GM23338 (cell line): Measurements from ENCODE around the gene PHLDB3. TPM values are rescaled to one million over a fixed set of nuclear protein-coding genes. Genes with fewer than 3 reads are reported as not detected.

Source experiments
- ATAC-seq: fragments of 200-7000 bp; cut with Tn5 transposase; 3 replicates; pipeline ENCODE4 v1.9.1; 2020
- DNase-seq: peaks from one replicate; pipeline ENCODE4 v3.0.0-alpha.2; 2015; ENCODE audit warnings: low spot score
- H2AFZ ChIP-seq: fragments of 200-600 bp; sonication (generic); 2 replicates; pipeline ENCODE4 v1.8.0; 2016; ENCODE audit warnings: antibody characterized with exemption, mild to moderate bottlenecking, moderate library complexity
- H3F3A ChIP-seq: fragments of 200-600 bp; sonication (generic); replicated peaks from 2 replicates; pipeline ENCODE4 v1.8.0; 2017; ENCODE audit warnings: antibody characterized with exemption, mixed run types, low read depth
- H3K27ac ChIP-seq: fragments of 200-600 bp; sonication (generic); 2 replicates; pipeline ENCODE4 v1.6.1; 2016; ENCODE audit warnings: low read depth
- H3K27me3 ChIP-seq: fragments of 200-600 bp; sonication (generic); 2 replicates; pipeline ENCODE4 v1.8.0; 2016; ENCODE audit warnings: mild to moderate bottlenecking, mixed run types, moderate library complexity; ENCODE audit not compliant: insufficient read depth
- H3K36me3 ChIP-seq: fragments of 200-600 bp; sonication (generic); 2 replicates; pipeline ENCODE4 v1.8.0; 2016; ENCODE audit warnings: mild to moderate bottlenecking; ENCODE audit not compliant: insufficient read depth
- H3K4me1 ChIP-seq: fragments of 200-600 bp; sonication (generic); 2 replicates; pipeline ENCODE4 v1.8.0; 2016; ENCODE audit warnings: mild to moderate bottlenecking, moderate library complexity; ENCODE audit not compliant: insufficient read depth
- H3K4me2 ChIP-seq: fragments of 200-600 bp; sonication (generic); 2 replicates; pipeline ENCODE4 v1.7.1; 2017; ENCODE audit warnings: mixed run types
- H3K4me3 ChIP-seq: fragments of 200-600 bp; sonication (generic); 2 replicates; pipeline ENCODE4 v1.6.1; 2016; ENCODE audit warnings: mixed run types
- H3K79me2 ChIP-seq: fragments of 200-600 bp; sonication (generic); replicated peaks from 2 replicates; pipeline ENCODE4 v1.8.0; 2017; ENCODE audit warnings: mild to moderate bottlenecking; ENCODE audit not compliant: insufficient read depth
- H3K9me2 ChIP-seq: fragments of 200-600 bp; sonication (generic); 2 replicates; pipeline ENCODE4 v1.8.0; 2017; ENCODE audit not compliant: insufficient read depth
- H4K20me1 ChIP-seq: fragments of 200-600 bp; sonication (generic); replicated peaks from 2 replicates; pipeline ENCODE4 v1.8.0; 2017; ENCODE audit warnings: mild to moderate bottlenecking; ENCODE audit not compliant: insufficient read depth
- H3K27ac Mint-ChIP-seq: 2 replicates; pipeline ENCODE4 v1.8.0; 2020; ENCODE audit warnings: inconsistent platforms, mild to moderate bottlenecking, moderate library complexity, mixed read lengths
- H3K27me3 Mint-ChIP-seq: 3 replicates; pipeline ENCODE4 v1.8.0; 2022; ENCODE audit warnings: low read depth, mild to moderate bottlenecking, moderate library complexity, mixed read lengths, inconsistent platforms; ENCODE audit not compliant: insufficient read depth, poor library complexity
- H3K36me3 Mint-ChIP-seq: 3 replicates; pipeline ENCODE4 v1.8.0; 2021; ENCODE audit warnings: low read depth, mild to moderate bottlenecking, inconsistent platforms, moderate library complexity, mixed read lengths
- H3K4me1 Mint-ChIP-seq: 3 replicates; pipeline ENCODE4 v1.8.0; 2020; ENCODE audit warnings: mild to moderate bottlenecking, inconsistent platforms, mixed read lengths
- H3K4me3 Mint-ChIP-seq: 3 replicates; pipeline ENCODE4 v1.8.0; 2021; ENCODE audit warnings: moderate library complexity, mild to moderate bottlenecking, inconsistent platforms, mixed read lengths
- H3K9me3 Mint-ChIP-seq: 3 replicates; pipeline ENCODE4 v1.8.0; 2020; ENCODE audit warnings: moderate library complexity, mild to moderate bottlenecking, inconsistent platforms, mixed read lengths
- CREB1 ChIP-seq: fragments of 250-450 bp; sonication (Bioruptor Pico); IDR thresholded peaks from 2 replicates; pipeline ENCODE4 v1.5.0; 2020; ENCODE audit warnings: low read depth, mild to moderate bottlenecking, moderate library complexity
- EZH2 ChIP-seq: fragments of 200-600 bp; sonication (generic); IDR thresholded peaks from one replicate; pipeline ENCODE4 v1.8.0; 2017; ENCODE audit warnings: antibody characterized with exemption, mild to moderate bottlenecking, low read depth; ENCODE audit not compliant: unreplicated experiment
- EZH2phosphoT487 ChIP-seq: fragments of 200-600 bp; sonication (generic); IDR thresholded peaks from one replicate; pipeline ENCODE4 v1.8.1; 2018; ENCODE audit warnings: antibody characterized with exemption; ENCODE audit not compliant: unreplicated experiment
- NANOG ChIP-seq: IDR thresholded peaks from 2 replicates; pipeline ENCODE4 v1.6.1; 2016; ENCODE audit warnings: antibody characterized with exemption, borderline replicate concordance
- POLR2AphosphoS5 ChIP-seq: IDR thresholded peaks from 2 replicates; pipeline ENCODE4 v1.6.1; 2016; ENCODE audit warnings: antibody characterized with exemption, low read depth
- STAT1 ChIP-seq: IDR thresholded peaks from one replicate; pipeline ENCODE4 v1.6.1; 2016; ENCODE audit warnings: antibody characterized with exemption; ENCODE audit not compliant: unreplicated experiment
- ZNF114 ChIP-seq: fragments of 250-450 bp; sonication (Bioruptor Pico); IDR thresholded peaks from 2 replicates; pipeline ENCODE4 v1.5.0; 2020; ENCODE audit warnings: mild to moderate bottlenecking, moderate library complexity
- ZNF331 ChIP-seq: fragments of 250-450 bp; sonication (Bioruptor Pico); IDR thresholded peaks from 2 replicates; pipeline ENCODE4 v1.5.0; 2020; ENCODE audit warnings: low read depth, mild to moderate bottlenecking, moderate library complexity
- polyA plus RNA-seq: library from polyadenylated mRNA; unstranded; fragments of >200 nt; fragmentation: Nextera tagmentation; extraction: Ambion mirVana; gene quantifications from 2 replicates; pipeline ENCODE4 v1.2.1, GENCODE V29; 2016
- total RNA-seq: library from RNA; depleted of rRNA; stranded (reverse); fragments of >200 nt; shearing (Covaris generic); gene quantifications from 2 replicates; pipeline ENCODE4 v1.2.3, GENCODE V29; 2014
- TF ChIP-seq, protein P1 (sequence below), 2 experiments: fragments of 200-600 bp in 1 of 2; sonication (generic) in 1 of 2; conservative IDR thresholded peaks; 2 replicates each; pipeline versions ENCODE4 v1.5.1 to v1.6.1; 2016 to 2017; ENCODE audit warnings: antibody characterized with exemption in 2 of 2, low read depth in 2 of 2, mild to moderate bottlenecking in 2 of 2, moderate library complexity in 1 of 2
- TF ChIP-seq, protein P2 (sequence below): IDR thresholded peaks from 2 replicates; pipeline ENCODE4 v1.6.1; 2016; ENCODE audit warnings: antibody characterized with exemption
- TF ChIP-seq, protein P3 (sequence below): IDR thresholded peaks from one replicate; pipeline ENCODE4 v1.6.1; 2018; ENCODE audit warnings: antibody characterized with exemption; ENCODE audit not compliant: unreplicated experiment

PHLDB3 gene
- total and polyA plus RNA-seq, 2 experiments from 2014 or later, result 6.3 to 15.4 TPM

DNA sequence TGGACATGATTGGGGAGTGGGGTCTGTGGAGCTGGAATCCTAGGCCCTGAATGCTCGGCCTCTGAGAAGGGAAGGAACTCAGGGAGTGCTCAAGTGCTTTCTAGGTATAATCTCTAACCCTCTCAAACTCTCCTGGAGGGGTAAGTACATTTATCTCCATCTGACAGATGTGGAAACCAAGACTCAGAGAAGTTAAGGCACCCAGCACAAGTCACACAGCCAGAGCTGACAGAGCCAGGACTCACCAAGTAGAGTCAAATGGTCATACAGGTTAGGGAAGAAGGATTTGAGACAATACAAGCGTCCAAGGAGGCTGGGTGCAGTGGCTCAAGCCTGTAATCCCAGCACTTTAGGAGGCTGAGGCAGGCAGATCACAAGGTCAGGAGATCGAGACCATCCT is 26.2 kb downstream of the PHLDB3 start (continued):
- TF ChIP-seq, protein P1, sequence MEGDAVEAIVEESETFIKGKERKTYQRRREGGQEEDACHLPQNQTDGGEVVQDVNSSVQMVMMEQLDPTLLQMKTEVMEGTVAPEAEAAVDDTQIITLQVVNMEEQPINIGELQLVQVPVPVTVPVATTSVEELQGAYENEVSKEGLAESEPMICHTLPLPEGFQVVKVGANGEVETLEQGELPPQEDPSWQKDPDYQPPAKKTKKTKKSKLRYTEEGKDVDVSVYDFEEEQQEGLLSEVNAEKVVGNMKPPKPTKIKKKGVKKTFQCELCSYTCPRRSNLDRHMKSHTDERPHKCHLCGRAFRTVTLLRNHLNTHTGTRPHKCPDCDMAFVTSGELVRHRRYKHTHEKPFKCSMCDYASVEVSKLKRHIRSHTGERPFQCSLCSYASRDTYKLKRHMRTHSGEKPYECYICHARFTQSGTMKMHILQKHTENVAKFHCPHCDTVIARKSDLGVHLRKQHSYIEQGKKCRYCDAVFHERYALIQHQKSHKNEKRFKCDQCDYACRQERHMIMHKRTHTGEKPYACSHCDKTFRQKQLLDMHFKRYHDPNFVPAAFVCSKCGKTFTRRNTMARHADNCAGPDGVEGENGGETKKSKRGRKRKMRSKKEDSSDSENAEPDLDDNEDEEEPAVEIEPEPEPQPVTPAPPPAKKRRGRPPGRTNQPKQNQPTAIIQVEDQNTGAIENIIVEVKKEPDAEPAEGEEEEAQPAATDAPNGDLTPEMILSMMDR (conservative IDR thresholded peaks at IDR 0.05; ENCODE audit: low read depth in 2 of 2), result no peak
- no peak for TF ChIP-seq EZH2
- no peak for TF ChIP-seq ZNF114 (CRISPR knock-in tag)
- TF ChIP-seq CREB1 (CRISPR knock-in tag), result no peak
- TF ChIP-seq, protein P2, sequence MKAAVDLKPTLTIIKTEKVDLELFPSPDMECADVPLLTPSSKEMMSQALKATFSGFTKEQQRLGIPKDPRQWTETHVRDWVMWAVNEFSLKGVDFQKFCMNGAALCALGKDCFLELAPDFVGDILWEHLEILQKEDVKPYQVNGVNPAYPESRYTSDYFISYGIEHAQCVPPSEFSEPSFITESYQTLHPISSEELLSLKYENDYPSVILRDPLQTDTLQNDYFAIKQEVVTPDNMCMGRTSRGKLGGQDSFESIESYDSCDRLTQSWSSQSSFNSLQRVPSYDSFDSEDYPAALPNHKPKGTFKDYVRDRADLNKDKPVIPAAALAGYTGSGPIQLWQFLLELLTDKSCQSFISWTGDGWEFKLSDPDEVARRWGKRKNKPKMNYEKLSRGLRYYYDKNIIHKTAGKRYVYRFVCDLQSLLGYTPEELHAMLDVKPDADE, result no peak
- no peak for TF ChIP-seq NANOG
- TF ChIP-seq POLR2AphosphoS5, result no peak

DNA sequence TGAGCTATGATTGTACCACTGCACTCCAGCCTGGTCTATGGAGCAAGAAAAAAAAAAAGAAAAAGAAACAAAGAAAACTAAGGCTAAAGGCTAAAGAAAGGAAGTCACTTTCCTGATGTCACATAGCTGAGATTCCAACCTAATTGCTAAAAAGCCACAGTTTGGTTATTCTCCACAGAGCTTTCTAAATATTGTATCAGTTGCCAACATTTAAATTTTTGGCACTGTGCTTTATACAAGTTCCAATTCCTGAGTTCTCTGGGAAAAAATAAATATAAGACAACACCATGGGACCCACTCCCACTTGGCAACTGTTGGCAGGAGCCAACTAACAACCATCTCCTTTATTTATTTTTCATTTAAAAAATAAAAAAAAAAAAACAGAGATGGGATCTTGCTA is 27.9 kb downstream of the PHLDB3 start:
- H3K27me3 ChIP-seq, result 0 out of 2 replicates have a peak, but pooled peaks cover 5% of the 10 kb centered on the region
- no peaks in the 10 kb centered on the region for H3K9me3 Mint-ChIP-seq
- no peaks in the 10 kb centered on the region for H3K9me2 ChIP-seq
- H3K4me2 ChIP-seq, result no peak overlapping the region
- no peak for TF ChIP-seq EZH2phosphoT487
- TF ChIP-seq ZNF331 (CRISPR knock-in tag), result no peak
- no peak for TF ChIP-seq EZH2
- TF ChIP-seq NANOG, result no peak
- TF ChIP-seq STAT1, result no peak
- TF ChIP-seq, protein P3, sequence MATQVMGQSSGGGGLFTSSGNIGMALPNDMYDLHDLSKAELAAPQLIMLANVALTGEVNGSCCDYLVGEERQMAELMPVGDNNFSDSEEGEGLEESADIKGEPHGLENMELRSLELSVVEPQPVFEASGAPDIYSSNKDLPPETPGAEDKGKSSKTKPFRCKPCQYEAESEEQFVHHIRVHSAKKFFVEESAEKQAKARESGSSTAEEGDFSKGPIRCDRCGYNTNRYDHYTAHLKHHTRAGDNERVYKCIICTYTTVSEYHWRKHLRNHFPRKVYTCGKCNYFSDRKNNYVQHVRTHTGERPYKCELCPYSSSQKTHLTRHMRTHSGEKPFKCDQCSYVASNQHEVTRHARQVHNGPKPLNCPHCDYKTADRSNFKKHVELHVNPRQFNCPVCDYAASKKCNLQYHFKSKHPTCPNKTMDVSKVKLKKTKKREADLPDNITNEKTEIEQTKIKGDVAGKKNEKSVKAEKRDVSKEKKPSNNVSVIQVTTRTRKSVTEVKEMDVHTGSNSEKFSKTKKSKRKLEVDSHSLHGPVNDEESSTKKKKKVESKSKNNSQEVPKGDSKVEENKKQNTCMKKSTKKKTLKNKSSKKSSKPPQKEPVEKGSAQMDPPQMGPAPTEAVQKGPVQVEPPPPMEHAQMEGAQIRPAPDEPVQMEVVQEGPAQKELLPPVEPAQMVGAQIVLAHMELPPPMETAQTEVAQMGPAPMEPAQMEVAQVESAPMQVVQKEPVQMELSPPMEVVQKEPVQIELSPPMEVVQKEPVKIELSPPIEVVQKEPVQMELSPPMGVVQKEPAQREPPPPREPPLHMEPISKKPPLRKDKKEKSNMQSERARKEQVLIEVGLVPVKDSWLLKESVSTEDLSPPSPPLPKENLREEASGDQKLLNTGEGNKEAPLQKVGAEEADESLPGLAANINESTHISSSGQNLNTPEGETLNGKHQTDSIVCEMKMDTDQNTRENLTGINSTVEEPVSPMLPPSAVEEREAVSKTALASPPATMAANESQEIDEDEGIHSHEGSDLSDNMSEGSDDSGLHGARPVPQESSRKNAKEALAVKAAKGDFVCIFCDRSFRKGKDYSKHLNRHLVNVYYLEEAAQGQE, result no peak
- TF ChIP-seq ZNF114 (CRISPR knock-in tag), result no peak
- no peak overlapping the region for H3K27ac ChIP-seq
- H4K20me1 ChIP-seq, result no peaks in the 10 kb centered on the region
- H3K4me1 Mint-ChIP-seq, result peaks cover 4% of the 10 kb centered on the region; the same call in 2 of the 3 replicates
- no peak overlapping the region for H2AFZ ChIP-seq
- no peak overlapping the region for H3K27ac Mint-ChIP-seq
- DNase-seq (no peak), ATAC-seq (no peak)
- no peaks in the 10 kb centered on the region for H3K36me3 ChIP-seq
- no peaks in the 10 kb centered on the region for H3K36me3 Mint-ChIP-seq
- no peaks in the 10 kb centered on the region for H3K79me2 ChIP-seq
- H3K27me3 Mint-ChIP-seq, result peaks cover 12% of the 10 kb centered on the region
- no peak overlapping the region for H3K4me3 ChIP-seq
- H3F3A ChIP-seq, result 0 out of 2 replicates have a peak, but pooled peaks cover 4% of the 10 kb centered on the region
- peaks cover 6% of the 10 kb centered on the region; the same call in 1 of the 2 replicates for H3K4me1 ChIP-seq
- H3K4me3 Mint-ChIP-seq, result no peak overlapping the region
